ENCODE data around the gene PCNX3. TPM values are rescaled to one million over a fixed set of nuclear protein-coding genes. Genes with fewer than 3 reads are reported as not detected.
A peak's percentile ranks its signal among the peaks of the same experiment; 100 is the strongest.

PCNX3 gene
- total RNA-seq, 4 donors from 2014 or later, result 21.0 to 53.4 (median 29.8) TPM

DNA sequence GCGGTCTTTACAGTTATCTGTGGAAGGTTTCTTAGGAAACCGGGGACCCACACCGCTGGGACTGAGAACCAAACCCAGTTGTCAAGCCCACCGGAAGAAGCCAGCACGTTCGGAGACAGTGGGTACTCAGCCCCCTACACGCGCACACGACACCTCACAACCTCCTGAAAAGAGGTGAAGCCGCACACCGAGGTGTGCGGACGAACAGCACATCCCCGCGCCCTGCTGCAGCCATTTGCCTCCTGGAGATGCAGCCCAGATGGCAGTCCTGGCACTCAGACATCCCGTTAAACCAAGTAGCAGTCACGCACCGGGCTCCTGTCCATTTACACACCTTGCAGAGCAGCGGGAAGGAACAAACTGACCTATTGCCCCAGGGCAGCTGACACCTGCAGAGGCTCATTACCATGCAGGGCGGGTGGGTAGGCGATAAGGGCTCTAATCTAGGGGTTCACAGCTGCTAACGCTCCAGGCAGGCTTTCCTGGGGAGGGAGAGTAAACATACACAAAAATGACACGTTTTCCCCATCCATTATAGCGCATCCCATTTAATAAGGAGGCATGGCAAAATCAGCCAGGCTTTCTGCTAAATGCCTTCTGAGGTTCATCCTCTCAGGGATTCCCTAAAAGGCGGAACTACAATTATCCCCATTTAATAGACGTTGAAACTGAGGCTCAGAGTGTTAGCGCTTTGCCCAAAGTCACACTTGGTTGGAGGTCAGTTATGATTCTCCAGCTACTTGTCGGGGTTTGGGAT is 40.6 kb upstream of the PCNX3 start:
- Histone ChIP-seq H3K27me3 (no peaks in the 10 kb centered on the region), H3K27ac (peak overlapping the region; percentile 75 to 95 (median 94)), H3K4me1 (peaks cover 0 to 77% (median 65%) of the 10 kb centered on the region in 4 donors), H3K36me3 (peaks cover 0 to 12% (median 3%) of the 10 kb centered on the region in 3 donors), H3K4me3 (peak overlapping the region; percentile 53 to 81 (median 60)), H3K9me3 (no peaks in the 10 kb centered on the region)
- no peak for DNase-seq (ENCODE audit: low spot score in 2 of 2)
- 24 to 25% methylated on average over 25 to 26 of the region's 28 CpGs for WGBS, 2 donors
- TF ChIP-seq, protein P1, sequence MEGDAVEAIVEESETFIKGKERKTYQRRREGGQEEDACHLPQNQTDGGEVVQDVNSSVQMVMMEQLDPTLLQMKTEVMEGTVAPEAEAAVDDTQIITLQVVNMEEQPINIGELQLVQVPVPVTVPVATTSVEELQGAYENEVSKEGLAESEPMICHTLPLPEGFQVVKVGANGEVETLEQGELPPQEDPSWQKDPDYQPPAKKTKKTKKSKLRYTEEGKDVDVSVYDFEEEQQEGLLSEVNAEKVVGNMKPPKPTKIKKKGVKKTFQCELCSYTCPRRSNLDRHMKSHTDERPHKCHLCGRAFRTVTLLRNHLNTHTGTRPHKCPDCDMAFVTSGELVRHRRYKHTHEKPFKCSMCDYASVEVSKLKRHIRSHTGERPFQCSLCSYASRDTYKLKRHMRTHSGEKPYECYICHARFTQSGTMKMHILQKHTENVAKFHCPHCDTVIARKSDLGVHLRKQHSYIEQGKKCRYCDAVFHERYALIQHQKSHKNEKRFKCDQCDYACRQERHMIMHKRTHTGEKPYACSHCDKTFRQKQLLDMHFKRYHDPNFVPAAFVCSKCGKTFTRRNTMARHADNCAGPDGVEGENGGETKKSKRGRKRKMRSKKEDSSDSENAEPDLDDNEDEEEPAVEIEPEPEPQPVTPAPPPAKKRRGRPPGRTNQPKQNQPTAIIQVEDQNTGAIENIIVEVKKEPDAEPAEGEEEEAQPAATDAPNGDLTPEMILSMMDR (IDR thresholded peaks at IDR 0.05), result no peak
- TF ChIP-seq EP300 (IDR thresholded peaks at IDR 0.05) (peak in 1 of 2 donors; percentile 27), POLR2A (IDR thresholded peaks at IDR 0.05) (no peak)

DNA sequence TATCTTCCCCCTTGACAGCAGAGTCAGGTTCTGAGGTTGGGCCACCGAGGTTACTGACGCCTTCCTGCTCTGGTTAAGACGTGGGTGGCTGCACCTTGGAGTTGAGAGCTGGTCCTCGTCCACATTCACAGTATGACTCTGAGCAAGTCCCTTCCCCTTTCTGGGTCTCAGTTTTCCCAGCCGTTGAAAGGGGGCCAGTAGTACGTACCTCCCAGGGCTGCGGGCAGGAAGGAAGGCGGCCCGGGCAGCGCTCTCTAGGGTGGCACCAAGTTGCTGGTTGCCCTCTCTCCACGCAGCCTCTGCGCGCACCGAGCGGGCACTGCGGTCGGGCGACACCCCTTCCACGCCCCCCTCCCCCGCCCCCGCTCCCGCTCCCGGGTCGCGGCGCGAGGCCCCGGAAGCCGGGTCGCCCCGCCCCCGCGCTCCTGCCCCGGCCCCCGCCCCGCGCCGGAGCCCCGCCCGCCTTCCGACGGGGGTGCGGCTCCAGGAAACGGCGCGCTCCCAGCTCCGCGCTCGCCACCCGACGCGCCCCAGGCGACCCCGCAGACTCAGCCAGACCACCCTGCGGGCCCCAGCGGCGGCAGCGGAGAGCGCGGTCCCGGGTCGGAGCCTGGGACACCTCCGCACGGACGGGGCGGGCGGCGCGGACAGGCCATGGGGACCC is 39.9 kb upstream of the PCNX3 start, which contains the start of gene EHBP1L1:
Gene EHBP1L1, plus strand, starts transcription at position 486 of the 664 bp plus-strand sequence. CDS start 250 bp downstream, outside the sequence.
- peaks cover 2 to 19% (median 11%) of the 10 kb centered on the region in 3 donors for H3K36me3 ChIP-seq
- no peaks in the 10 kb centered on the region for H3K27me3 ChIP-seq
- peak in 1 of 2 donors; percentile 49 for DNase-seq (ENCODE audit: low spot score in 2 of 2)
- H3K4me3 ChIP-seq, result peak within 1 kb of the TSS; percentile 53 to 81 (median 60)
- 0 to 10% methylated on average over 3 to 40 of the region's 69 CpGs for WGBS, 2 donors
- TF ChIP-seq POLR2A (IDR thresholded peaks at IDR 0.05), result peak in 1 of 2 donors; percentile 31
- TF ChIP-seq, protein P1 (IDR thresholded peaks at IDR 0.05), result no peak
- no peaks in the 10 kb centered on the region for H3K9me3 ChIP-seq
- peaks cover 0 to 75% (median 63%) of the 10 kb centered on the region in 4 donors for H3K4me1 ChIP-seq
- H3K27ac ChIP-seq, result peak within 1 kb of the TSS; percentile 75 to 95 (median 94)

DNA sequence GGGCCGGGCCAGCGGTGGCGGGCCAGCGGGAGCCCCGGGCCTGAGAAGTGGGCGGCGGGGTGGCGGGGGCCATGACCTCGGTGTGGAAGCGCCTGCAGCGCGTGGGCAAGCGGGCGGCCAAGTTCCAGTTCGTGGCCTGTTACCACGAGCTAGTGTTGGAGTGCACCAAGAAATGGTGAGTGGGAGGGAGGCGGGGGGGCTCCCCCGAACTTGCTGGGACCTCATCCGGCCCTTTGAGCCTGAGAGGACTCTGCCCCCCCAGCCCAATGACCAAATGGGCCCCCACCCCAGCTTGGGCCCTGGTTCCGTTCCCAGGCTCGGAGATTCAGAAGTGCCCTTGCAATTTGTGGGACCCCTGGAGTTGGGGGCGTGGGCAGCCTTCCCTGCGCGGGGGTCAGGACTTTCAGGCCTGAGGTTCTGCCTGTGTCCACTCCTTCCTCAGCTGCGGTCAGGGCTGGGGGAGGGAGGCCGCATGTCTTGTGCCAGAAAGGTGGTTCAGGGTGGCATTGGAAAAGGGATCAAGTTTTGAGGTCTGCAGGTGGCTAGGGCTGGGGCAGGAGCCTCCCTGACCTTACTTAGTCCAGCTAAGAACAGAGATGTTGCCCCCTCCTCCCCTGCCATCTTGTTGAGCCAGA is 39.2 kb upstream of the PCNX3 start:
- no peaks in the 10 kb centered on the region for H3K9me3 ChIP-seq
- no peak for DNase-seq (ENCODE audit: low spot score in 2 of 2)
- H3K27me3 ChIP-seq, result no peaks in the 10 kb centered on the region
- WGBS, 2 donors, result 0 to 5% methylated on average over 13 to 17 of the region's 26 CpGs
- H3K36me3 ChIP-seq, result peaks cover 2 to 26% (median 15%) of the 10 kb centered on the region in 3 donors
- peak overlapping the region; percentile 75 to 95 (median 94) for H3K27ac ChIP-seq
- no peak for TF ChIP-seq POLR2A (IDR thresholded peaks at IDR 0.05)
- TF ChIP-seq, protein P1 (IDR thresholded peaks at IDR 0.05), result no peak
- no peak for TF ChIP-seq EP300 (IDR thresholded peaks at IDR 0.05)
- peaks cover 0 to 68% (median 57%) of the 10 kb centered on the region in 4 donors for H3K4me1 ChIP-seq
- peak overlapping the region; percentile 53 to 81 (median 59) for H3K4me3 ChIP-seq

DNA sequence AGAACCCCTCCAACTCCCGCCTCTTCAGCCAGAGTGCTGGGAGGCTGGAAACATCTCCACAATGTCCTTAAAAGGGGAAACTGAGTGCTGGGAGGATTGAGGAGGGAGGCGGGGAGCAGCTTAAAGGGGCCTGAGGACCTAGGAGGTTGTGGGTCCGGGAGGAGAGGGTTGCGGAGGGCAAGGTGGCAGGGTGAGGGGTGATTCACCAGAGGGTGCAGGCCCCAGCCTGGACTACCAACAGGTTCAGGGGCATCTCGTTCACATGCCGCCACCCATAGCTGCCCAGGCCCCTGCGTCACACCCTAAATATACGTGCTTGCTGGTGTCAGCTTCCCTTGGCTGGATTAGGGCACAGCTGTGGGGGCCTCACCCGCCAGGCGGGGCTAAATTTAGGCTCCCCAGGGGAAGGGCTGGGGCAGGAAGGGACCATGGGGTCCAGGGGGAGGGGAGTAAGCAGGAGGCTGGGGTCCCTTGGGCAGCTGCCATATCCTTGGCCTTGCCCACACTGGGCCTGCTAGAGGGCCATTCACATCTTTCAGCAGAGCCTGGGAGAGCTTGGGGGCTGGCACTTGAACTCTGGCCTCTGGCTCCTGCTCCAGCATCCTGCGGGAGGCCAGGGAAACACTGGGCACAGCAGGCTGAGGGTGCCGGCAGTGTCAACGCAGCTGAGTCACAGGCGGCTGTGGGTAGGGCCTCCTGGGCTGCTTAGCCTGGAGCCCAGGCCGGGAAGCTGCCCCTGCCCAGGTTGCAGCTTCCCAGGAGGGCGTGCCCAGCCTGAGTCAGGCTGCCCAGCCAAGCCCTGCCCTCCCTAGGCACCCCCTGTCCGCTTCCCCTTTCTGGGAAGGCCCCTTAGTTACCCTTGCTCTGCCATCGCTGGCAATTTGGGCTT is 38.5 kb upstream of the PCNX3 start:
- no peaks in the 10 kb centered on the region for H3K27me3 ChIP-seq
- peak overlapping the region; percentile 53 to 81 (median 59) for H3K4me3 ChIP-seq
- peak overlapping the region; percentile 75 to 95 (median 94) for H3K27ac ChIP-seq
- H3K9me3 ChIP-seq, result no peaks in the 10 kb centered on the region
- TF ChIP-seq, protein P1 (IDR thresholded peaks at IDR 0.05), result peak in 1 of 5 experiments; percentile 6
- TF ChIP-seq EP300 (IDR thresholded peaks at IDR 0.05) (peak in 1 of 2 donors; percentile 63), POLR2A (IDR thresholded peaks at IDR 0.05) (peak in 1 of 2 donors; percentile 15)
- H3K36me3 ChIP-seq, result peaks cover 2 to 33% (median 15%) of the 10 kb centered on the region in 3 donors
- no peak for DNase-seq (ENCODE audit: low spot score in 2 of 2)
- 20 to 30% methylated on average over 7 to 11 of the region's 18 CpGs for WGBS, 2 donors
- H3K4me1 ChIP-seq, result peaks cover 0 to 60% (median 49%) of the 10 kb centered on the region in 4 donors
